DMS114 treated with DMSO at 0.1 percent for 48 hours (cell line): ENCODE measurements around the gene NRBF2.
A peak's percentile ranks its signal among the peaks of the same experiment; 100 is the strongest.
"Not testable (repeated sequence)": the region's sequence is repeated elsewhere in the genome, so short reads cannot be mapped to it uniquely, and the experiment has no call there.

Experiments
- DNase-seq: peaks from one replicate; lab custom pipeline; 2025; ENCODE audit not compliant: unreplicated experiment; lab: John Stamatoyannopoulos, UW

NRBF2 gene

DNA sequence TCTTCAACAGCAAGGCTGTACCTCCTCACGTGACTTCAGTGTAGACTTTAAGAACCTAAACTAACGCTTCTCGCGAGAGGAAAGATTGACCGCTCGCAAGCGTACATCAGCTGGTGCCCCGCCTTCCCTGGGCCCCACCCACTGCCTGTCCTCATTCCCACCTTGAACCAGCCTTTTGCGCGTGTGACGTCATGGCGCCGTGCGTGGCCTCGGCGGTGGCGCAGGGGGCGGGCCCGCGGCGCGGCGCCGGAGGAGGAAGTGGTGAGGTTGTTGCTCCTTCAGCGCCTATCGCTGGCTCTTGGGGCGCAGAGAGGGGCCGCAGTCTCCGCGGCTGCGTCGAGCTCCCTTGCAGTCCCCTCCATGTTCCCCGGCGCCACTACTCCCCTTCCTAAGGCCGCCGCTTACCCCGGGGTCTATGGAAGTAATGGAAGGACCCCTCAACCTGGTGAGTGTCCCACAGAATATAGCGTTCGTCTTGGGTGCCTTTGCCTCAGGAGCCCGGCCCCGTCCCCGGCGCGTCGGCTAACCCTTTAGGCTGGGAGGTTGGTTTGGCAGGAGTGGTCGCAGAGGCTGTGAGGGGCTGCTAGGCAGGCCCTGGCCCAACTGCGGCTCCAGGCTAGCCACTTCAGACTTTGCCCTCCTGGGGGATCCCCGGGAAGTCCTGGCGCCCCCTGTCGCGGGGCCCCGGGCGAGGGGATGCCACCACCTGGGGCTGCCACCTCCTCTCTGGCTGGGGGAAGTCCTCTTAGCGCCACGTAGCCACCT, at the start of gene NRBF2:
TSS of gene NRBF2 (plus strand) at position 273 of the 765 bp plus-strand sequence. CDS start at position 416, 143 bp downstream.
- DNase-seq = peak; percentile 98

DNA sequence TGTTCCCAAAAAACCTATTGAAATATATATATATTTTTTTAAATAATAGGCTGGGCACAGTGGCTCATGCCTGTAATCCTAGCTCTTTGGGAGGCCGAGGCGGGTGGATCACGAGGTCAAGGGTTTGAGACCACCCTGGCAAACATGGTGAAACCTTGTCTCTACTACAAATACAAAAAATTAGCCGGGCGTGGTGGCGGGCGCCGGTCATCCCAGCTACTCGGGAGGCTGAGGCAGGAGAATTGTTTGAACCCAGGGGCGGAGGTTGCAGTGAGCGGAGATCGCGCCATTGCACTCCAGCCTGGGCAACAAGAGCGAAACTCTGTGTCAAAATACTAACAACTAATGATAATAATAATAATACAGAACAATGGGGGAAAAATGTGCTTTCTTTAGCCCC, 49.7 kb upstream of the NRBF2 start:
- DNase-seq = not testable (repeated sequence)

DNA sequence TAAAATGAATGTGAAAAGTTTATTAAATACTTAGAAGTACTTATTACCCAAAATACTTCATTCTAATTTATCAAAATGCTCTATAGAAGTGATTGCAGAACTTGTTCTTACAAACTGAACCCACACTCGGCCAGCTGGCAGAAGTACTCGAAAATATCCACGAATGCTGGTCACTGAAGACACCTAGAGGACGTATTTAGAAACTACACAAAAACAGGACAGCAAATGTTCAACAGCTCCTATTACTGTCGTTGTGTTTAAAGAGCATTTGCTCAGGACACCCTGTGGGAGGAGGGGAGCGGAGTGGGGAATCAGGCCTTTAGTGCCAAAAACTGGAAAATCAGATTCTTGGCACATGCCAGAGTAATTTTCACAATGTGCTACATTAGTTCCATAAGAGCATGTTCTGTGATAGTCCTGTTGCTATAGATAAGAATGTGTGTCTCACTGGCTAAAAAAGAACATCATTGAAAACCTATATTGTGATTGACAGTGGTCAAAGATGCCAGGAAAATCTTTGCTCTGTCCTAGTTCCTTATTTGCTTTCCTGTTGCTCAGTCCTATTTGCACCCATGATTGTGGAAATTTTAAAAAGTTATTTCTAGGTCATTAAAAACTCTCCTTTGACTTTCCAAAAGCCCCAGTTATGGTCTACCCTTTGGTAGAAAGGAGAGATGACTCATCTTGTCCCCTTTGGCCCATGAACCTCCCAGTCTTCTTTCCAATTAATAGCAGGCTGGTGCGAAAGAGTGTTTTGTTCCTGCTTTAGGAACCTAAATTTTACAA, 49.0 kb upstream of the NRBF2 start:
- DNase-seq = peak; percentile 81

DNA sequence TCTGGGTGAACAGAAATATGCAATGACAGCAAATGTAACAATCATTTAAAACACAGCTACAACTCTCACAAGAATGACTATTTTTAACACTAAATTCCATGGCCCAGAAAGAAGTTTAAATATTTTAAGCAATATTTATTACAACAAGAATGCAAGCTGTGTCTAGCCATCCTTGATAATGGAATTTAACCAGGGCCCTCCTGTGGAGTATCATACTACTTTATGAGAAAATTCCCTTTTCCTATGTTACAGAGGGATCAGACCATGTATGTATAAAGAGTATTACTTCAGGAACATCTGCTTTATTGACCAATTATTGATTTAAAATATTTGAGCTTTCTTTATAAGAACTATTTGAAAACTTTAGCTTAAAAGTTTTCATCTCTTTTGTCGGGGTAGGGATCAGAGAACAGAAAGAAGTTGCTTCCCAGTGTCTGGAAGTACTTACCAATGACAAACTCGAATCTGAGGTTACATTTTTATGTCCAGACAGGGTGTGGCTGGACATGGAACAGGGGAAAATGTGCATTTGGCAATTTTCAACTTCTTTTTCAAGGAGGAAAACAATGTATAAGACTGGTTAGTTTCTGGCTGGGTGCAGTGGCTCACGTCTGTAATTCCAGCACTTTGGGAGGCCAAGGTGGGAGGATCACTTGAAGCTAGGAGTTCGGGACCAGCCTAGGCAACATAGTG, 48.3 kb upstream of the NRBF2 start:
- no peak for DNase-seq

DNA sequence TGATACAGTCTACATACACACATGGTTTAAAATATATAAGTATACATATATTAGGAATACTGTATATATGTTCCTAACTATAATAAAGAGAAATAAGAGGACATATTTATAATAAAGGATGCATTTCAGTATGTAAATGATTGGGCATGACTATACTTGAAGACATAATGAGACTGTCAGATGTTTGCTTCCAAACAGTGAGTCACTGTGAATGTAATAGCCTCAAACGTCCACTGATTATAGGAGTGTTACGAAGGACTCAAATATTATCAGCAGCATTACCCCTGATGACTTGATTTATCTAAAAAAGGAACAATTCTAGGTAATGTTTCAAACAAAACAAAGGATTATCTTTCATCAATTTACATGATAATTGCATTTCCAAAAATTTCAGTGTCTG, 39.9 kb upstream of the NRBF2 start:
- DNase-seq = no peak

DNA sequence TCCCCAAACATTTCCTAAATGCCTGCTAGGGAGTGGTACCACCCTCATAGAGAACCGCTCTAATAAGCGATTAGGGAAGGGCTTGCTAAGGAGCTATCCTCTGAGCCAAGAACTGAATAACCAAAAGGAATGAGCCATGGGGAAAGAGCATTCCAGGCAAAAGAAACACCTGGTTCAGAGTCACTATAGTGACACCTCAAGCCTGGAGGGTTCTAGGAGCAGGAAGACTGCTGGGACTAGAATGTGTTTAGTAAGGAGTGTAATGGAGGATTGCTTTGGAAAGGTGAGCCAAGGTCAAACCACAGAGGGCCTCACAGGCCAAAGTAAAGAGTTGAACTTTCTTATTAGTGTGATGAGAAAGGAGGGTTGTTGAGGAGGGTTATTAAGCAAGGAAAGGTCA, 38.7 kb upstream of the NRBF2 start:
- no peak for DNase-seq

DNA sequence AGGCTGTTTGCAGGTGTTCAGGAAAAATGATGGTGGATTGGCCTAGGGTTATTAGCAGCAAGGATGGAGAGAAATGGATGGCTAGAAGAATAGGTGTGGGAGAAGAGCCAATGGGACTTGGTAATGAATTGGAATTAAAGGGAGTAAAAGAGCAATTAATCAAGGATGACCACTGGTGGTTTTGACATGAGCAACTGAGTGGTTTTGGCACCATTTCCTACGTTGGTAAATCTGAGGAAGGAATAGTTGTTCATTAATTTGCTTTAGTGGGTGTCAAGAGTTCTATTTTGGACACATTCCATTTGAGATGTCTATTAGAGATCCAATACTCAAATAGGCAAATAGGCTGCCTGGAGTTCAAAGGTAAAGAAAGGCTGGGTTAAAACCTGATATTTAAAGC, 38.2 kb upstream of the NRBF2 start:
- no peak for DNase-seq

DNA sequence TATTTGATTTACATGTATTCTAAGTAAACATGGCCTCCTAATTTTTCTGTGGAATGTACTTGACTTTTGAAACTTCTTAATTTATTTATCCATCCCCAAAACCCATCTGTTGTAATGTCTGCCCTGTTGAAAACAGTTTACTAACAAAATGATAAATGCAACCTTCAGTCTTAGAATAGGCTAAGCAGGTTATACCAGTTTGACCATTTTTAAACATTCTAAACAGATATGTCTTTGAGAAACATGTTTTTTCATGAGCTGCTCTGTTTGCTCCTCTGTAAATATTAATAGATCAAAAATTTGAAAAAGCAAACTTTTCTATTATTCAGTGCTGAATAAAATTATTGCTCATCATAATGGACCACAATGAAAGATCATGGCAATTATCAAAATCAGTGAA, 33.4 kb upstream of the NRBF2 start:
- DNase-seq = no peak

DNA sequence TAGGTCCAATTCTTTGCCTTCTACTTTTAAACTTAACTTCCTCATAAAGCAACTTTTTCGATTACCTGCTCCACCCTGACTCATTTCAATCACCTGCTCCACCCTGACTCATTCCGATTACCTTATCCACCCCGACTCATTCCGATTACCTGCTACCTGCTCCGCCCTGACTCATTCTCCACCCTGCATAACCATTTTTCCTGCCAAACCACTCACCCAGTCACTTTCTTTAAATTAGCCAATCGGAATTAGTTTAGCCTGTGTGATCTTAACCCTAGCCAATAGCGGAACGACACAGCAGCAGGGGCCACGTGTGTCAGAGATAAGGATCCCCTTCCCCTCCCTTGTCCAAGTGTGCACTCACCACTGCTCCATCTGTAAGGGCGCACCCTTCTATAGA, 32.0 kb upstream of the NRBF2 start:
- DNase-seq = not testable (repeated sequence)

DNA sequence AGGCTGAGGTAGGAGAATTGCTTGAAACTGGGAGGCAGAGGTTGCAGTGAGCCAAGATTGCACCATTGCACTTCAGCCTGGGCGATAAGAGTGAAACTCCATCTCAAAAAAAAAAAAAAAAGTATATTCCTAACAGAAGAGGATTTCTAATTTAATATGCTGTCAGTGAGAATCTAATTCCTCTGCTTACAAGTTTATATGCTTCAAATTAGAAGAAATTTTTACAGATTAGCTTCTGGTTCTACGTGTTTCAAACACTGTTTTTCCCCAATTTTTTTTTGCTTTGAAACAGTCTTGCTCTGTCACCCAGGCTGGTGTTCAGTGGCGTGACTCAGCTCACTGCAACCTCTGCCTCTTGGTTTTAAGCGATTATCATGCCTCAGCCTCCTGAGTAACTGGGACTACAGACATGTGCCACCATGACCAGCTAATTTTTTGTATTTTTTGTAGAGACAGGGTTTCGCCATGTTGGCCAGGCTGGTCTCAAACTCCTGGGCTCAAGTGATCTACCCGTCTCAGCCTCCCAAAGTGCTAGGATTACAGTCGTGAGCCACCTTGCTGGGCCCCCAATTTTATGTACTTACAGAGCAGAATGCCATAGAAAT, 30.7 kb upstream of the NRBF2 start:
- not testable (repeated sequence) for DNase-seq

DNA sequence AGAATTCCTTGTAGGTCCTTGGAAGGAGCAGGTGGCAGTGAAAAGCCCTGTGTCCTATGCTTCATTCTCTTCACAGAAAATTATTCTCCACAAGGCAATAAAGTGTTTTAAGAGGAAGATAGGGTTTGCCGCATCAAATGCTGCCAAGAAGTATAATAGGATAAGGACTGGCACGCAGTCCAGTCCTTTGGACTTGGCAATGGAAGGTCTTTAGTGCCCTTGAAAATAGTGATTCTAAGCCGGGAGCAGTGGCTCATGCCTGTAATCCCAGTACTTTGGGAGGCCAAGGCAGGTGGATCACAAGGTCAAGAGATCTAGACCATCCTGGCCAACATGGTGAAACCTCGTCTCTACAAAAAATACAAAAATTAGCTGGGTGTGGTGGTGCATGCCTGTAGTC, 29.9 kb upstream of the NRBF2 start:
- not testable (repeated sequence) for DNase-seq

DNA sequence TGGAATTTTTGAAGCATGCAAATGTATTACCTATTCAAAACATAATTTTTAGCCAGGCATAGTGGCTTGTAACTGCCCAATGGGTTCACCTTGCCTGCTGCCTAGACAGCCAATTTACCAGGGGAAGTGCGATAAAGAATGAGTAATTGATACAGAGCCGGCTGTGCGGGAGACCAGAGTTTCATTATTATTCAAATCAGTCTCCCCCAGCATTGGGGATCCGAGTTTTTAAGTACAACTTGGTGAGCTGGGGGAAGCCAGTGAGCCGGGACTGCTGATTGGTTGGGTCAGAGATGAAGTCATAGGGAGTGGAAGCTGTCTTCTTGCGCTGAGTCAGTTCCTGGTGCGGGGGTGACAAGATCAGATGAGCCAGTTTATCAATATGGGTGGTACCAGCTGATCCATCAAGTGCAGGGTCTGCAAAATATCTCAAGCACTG, 29.1 kb upstream of the NRBF2 start:
- no peak for DNase-seq

DNA sequence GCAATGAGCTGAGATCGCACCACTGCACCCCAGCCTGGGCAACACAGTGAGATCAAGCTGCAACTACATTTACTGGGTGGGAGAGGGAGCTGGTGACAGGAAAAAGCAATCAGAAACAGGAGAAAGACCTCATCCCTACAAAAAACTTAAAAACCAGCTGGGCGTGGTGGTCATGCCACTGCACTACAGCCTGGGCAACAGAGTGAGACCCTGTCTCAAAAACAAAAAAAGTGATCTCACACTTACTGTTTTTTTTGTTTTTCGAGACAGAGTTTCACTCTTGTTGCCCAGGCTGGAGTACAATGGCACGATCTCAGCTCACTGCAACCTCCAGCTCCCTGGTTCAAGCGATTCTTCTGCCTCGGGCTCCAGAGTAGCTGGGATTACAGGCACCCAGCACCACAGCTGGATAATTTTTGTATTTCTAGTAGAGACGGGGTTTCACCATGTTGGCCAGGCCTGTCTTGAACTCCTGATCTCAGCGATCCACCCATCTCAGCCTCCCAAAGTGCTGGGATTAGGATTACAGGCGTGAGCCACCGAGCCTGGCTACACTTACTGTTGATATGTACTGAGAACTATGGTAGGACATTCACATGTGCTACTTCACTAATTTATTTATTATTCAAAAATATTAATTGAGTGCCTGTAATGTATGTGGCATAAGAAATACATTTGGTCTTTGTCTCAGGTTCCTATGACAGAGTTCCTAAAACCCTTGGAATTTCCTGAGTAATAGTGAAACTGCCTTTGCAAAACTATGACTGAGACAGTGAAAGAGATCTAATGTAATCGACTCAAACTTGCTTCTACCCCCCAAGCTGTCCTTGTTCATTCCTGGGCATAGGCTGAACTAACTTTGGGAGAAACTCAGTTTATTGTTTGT, 27.7 kb upstream of the NRBF2 start:
- DNase-seq = no peak

DNA sequence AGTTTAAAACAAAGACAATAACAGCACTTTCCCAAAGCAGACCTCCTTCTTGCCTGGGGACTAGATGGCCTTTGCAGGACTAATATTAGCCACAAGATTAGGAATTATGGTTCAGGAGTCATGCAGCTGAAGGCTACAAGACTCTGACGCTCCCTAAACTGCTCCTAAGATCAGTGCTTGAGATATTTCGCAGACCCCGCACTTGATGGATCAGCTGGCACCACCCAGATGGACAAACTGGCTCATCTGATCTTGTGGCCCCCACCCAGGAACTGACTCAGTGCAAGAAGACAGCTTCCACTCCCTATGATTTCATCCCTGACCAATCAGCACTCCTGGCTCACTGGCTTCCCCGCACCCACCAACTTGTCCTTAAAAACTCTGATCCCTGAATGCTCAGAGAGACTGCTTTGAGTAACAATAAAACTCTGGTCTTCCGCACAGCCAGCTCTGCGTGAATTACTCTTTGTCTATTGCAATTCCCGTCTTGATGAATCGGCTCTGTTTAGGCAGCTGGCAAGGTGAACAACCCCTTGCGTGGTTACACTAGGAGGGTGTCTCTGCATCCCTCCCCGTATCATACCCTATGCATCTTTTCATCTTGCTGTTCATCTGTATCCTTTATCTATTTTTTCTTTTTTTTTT, 26.9 kb upstream of the NRBF2 start:
- no peak for DNase-seq

DNA sequence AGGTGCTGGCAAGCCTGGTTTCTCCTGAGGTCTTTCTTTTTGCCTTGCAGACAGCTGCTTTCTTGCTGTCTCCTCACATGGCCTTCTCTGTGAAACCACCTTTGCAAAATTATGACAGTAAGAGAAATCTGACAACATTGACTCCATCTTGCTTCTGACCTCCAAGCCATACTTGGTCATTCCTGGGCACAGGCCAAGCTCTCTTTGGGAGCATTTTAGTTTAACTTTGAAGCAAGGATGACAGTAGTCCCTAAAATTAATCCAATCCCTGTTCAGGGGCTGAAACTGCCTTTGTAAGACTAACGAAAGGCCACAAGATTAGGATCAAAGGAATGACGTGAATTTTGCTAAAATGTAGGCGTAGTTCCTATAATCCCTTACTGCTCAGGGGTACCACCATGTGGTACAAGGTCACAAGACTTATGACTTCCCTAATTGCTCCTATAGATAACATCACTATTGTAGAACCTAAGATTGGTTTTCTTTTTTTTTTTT, 25.1 kb upstream of the NRBF2 start:
- no peak for DNase-seq

DNA sequence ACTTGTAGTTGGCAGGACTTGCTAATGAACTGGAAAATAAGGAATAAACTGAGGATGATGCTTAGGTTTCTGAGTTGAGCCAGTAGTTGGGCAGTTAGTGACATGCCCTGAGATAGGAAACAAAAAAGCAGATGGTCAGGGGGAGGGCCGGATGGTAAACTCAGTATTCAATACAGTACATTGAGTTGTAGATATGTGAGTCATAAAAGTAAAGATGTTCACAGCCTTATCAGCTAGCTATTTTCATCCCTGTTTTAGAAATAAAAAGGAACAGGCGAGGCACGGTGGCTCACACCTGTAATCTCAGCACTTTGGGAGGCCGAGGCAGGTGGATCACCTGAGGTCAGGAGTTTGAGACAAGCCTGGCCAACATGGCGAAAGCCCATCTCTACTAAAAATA, 22.2 kb upstream of the NRBF2 start:
- DNase-seq = no peak

DNA sequence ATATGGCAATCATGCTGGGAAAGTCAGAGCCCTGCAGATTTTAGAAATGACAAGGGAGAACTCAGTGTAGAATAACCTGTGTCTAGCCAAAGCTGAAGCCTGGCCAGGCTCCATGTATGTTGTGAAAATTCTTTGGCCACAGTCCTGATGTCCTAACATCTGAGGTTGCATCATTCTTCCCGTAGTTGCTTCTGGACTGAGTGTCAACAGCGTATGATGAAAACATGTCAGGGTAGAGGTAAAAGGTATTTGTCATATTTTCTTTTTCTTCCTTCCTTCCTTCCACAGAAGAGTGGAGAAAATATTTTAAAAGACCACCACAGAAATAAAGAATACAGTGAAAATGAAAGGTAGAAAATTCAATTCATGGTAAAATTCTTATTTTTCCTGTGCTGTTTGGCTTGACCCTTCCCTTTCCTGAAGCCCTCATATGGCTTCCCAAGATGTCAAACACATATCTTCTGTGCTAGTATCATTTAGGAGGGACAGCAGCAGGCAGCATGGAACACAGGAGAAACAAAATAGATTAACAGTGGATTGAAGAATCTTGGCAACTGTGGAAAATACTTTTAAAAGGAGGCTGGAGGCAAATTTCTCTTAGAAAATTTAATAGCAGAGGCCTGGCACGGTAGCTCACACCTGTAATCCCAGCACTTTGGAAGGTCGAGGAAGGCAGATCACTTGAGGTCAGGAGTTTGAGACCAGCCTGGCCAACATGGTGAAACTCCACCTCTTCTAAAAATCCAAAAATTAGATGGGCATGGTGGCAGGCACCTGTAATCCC, 18.9 kb upstream of the NRBF2 start:
- DNase-seq = no peak

DNA sequence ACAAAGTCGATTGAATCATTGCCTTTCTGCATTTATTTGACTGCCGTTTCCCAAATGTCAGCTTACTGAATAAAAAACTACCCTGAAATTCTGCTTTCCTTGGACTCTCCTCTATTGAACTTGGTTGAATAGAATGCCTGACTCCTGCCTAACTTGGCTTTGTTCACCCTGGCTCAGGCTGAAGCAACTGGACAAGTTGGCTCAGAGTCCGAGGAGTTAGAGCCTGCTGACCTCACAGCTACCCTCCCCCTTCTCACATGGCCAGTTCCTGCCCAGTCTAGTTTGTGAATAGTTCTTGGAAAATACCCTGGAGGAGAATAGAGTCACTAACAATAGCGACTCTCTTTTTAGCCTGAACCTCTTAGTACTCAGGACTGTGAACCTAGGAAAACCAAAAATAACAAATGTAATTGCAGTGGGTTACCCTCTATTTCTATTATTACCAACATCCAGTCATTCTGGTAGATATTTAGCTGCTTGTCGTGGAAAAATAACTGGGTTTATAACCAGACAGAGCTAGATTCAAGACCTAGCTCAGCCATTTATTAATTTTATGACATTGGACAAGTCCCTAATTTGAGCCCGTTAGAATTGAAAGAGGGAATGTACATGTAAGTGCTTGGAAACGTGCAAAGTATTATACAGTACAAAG, 17.3 kb upstream of the NRBF2 start:
- DNase-seq = no peak
